Measurements from ENCODE around the gene PIK3R6.
"Not testable (repeated sequence)": the region's sequence is repeated elsewhere in the genome, so short reads cannot be mapped to it uniquely, and the experiment has no call there.

Gene PIK3R6

DNA sequence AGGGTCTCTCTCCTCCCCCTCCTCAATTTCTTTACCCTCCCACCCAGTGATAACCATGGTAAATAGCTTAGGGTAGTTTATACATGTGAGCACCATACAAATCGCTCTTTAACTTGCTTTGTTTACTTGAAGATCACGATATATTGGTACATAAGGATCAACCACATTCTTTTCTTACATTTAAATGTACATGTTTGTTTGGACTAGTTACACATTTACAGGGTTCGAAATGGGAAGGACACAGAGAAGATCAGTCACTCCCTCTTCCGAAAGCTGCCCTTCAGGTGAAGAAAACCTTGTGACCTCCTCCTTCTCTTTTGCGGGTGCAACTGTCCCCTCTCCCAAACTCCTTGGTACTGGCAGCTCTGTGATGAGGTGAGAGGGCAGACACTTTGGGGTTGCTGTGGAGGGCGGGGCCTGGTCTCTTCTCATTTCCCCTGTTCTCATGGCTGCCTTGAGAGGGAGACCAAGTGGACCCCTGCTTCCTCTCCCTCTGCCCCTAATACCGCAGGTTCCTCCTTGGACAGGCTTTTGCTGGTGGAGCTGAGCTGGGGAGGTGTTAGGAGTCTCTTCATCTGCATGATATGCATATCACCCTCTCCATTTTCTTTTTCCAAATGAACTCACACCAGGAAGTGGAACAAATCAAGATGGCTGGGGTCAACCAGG is 4.7 kb upstream of the PIK3R6 start:
- DNase-seq: no peak

DNA sequence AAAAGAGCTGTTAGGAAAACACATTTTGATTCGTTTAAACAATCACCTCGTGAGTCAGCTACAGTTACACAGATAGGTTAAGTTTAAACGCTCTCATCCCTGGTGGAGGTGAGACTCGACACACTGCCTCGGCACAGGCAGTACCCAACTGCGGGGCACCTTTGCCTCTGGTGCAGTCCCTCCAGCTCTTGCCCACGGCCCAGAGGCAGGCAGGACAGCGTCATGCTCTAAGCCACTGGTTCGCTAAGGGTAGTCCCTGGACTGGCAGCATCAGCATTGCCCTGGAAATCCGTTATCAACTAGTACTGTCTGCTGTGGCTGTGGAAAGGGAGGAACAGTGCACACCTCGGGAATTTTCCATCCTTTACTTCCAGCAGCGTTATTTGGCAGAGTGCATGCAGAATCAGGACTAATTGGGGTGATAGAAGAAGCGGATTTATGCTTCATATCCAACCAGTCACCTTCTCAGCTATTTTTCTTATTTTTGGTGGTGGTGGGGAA is 3.7 kb upstream of the PIK3R6 start:
- DNase-seq: no peak

DNA sequence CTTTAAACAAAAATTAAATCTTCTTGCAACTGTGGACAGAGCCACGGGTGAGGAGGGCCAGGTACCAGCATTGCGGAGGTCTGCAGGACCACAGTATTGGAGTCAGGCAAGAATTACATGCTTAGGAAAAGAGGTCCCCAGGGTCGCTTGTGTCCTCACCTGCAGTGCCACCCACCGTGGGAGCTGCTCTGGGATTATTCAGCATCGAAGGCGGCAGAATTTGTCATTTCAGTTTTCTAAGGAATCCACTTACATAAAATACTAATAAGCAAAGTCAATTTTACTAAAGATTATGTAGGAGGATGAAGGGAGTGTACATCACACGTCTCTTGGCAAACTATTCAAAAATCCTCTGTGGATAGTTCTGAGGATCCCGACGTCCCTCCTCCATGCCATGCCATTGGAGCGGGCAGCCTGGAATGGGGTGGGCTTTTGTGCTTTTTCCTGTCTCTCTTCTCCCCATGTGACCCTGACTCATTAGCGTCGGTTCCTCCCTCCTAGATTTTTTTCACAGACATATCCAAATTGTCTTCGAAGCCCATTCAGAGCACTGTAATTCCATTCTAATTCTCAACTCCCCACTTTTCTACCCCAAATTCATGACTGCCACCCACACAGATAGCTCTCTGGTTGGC is 3.0 kb upstream of the PIK3R6 start:
- no peak for DNase-seq

DNA sequence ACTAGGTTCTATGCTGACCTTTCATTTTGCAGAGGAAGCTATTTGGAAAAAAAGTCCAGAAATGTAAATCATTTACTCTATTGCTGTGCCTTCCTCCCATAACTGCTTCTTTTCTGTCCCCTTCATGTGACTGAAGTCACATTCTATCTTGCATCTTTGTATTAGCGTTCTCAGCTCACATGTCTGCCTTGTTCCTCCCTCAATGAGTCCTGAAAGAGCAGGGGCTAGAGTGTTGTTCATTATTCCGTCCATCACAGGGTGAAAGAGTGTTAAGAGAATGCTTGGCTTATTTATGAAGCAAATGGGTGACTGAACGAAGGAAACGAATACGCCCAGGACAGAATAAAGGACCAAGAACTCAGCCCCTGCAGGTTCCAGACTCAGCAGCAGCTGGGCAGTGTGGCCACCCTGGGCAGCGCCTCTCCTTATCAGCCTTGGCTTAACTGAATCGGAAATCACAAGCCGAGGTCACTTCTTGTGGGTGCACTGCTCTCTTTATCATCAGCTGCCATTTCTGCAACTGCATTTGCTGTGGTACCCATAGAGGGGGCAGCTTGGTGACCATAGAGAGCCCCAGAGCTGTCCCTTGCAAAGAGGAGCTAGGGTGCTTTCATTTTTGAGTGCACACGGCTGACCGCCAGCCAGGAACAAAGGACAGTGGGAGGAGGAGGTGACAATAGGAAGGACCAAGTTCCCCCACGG is 1.8 kb upstream of the PIK3R6 start:
- DNase-seq: no peak

DNA sequence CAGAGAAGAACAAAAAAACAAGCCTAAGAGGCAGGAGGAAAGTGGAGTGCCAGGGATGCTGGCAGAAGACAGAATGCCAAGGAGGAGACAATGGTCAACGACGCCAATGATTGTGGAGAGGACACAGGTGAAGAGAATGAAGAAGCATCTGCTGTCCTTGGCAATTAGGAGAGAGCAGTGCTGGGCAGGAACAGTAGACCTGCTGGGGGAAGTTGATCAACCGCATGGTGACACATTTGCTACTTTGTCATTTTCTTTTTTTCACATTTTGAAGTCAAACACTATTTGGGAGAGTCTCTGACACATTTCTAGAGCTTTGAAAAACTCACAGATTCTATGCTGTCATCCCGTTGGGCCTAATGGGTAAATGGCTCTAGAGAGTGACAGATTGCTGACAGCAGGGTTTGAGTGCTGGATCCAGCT is 1.1 kb upstream of the PIK3R6 start:
- no peak for DNase-seq

DNA sequence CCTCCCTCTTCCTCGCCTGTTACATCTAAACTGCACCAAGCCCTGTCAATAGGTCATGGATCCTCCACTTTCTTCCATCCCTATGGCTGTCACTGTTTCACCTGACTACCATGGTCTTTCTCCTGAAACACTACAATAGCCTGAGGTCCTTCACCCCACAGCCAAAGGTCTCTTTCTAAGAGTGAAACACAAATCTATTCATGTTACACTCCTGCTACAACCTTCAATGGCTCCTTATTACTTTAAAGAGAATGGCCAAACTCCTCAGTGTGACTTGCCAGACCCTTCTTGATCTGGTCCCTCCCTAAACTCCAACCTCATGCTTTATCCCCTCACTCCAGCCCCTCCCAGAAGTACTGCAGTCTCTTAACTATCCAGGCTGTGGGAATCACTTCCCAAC is 618 bp upstream of the PIK3R6 start:
- no peak for DNase-seq

DNA sequence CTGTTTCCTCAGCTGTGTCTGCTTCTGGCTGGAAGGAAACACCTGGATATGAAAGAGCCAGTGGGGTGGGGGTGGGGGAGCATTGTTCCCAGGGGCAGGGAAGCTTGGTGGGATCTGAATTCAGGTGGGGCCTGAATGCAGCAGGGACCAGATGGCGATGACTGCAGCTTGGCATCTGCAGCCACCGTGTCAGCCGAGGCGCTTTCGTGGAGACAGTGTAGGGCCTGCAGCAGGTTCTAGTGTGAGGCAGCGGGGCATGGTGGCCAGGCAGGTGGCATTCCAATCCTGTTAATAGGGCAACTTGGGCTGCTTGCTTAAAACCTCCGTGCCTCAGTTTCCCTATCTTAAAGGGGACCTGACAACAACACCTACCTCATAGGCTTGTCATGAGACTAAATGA is 1.7 kb downstream of the PIK3R6 start:
- DNase-seq: no peak

DNA sequence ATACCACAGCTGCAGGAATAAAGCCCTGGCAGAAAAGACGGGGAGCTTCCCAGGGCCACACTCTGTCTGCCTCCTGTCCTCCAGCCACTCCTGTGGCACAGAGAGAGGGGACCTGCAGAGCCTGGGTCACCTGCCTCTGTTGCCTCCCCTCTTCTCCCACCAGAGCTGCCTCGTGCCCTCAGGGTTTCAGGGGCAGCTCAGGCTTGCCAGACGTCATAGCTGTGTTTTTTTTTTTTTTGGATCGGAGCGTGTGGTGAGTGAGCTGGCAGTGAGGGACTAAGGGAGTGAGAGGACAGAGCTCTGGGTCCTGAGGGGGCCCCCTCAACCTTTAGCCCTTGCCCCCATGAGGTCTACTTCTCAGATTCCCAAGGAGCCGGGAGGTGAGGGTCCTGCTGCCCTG is 2.1 kb downstream of the PIK3R6 start:
- no peak for DNase-seq

DNA sequence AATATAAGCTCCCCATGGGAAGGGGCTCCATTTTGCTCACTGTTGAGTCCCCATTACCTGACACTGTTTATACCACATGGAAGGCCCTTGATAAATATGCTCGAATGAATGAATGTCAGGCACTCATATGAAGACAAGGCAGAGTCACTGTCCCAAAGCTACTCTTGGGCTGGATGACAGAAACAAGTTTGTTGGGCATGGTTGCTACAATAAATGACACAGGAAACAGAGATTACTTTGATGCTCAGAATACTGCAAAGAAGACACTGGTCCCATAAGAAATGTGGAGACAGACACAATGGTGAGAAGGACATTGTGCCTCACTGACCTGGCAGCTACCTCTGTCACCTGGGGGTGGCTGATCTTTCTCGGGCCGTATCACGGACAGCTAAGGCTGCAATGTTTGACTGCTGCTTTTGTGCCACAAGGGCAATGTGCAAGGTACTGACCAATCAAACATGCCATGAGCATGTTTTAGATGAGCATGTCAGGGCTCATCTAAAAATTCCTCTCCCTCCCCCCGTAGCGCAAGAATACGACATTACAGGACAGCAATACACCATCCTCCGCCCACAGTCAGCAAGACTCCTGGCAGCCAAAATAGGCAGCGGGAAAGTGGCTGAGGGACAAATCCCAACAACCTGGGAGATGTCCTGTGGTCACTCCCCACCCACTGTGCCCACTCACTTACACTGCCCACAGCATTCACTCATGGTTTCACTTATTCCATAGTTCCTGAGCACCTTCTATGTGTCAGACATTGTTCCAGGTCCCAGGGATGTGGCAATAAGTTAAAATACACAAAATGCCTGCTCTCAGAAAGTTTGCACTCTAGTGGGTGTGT is 5.0 kb downstream of the PIK3R6 start:
- no peak for DNase-seq

DNA sequence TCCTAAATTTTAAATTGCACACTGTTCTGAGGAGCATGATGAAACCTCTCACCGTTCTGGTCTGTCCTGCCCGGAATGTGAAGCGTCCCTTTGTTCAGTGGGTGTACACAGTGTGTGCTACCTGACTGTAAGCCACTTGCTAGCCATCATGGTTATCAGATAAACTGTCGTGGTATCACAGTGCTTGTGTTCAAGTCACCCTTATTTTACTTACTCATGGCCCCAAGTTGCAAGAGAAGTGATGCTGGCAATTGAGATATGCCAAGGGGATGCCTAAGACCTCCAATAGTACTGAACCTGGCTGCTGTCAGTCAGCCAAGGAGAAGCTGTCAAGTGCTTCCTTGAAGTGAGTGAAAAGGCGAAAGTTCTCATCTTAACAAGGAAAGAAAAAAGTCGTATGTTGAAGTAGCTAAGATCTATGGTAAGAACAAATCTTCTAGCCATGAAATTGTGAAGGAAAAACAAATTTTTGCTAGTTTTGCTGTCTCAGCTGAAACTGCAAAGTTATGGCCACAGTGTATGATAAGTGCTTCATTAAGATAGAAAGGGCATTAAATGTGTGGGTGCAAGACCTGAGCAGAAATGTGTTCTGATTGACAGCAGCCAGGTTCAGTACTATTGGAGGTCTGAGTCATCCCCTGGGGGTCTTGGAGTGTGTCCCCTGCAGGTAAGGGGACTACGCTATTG is 5.8 kb downstream of the PIK3R6 start:
- no peak for DNase-seq

DNA sequence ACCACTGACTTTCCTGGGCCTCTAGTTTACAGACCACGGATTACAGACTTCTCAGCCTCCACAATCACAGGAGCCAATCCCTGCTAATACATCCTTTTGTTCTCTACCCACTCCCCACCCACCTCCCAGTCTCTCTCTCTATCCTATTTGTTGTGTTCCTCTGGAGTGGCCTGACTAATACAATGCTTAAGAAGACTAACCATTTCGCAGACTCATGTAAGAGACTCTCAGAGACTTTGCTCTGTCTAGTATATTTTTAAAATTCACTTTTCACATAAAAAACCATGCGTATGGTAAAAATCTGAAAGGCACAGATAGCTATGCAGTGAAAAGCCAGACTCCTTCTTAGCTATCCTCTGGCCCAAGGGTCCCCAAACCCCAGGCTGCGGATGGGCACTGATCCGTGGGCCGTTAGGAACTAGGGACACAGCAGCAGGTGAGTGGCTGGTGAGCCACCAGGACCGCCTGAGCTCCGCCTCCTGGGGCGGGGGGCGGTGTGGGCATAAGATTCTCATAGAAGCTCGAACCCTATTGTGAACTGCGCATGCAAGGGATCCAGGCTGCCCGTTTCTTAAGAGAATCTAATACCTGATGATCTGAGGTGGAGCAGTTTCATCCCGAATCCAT is 7.6 kb downstream of the PIK3R6 start:
- DNase-seq: no peak

DNA sequence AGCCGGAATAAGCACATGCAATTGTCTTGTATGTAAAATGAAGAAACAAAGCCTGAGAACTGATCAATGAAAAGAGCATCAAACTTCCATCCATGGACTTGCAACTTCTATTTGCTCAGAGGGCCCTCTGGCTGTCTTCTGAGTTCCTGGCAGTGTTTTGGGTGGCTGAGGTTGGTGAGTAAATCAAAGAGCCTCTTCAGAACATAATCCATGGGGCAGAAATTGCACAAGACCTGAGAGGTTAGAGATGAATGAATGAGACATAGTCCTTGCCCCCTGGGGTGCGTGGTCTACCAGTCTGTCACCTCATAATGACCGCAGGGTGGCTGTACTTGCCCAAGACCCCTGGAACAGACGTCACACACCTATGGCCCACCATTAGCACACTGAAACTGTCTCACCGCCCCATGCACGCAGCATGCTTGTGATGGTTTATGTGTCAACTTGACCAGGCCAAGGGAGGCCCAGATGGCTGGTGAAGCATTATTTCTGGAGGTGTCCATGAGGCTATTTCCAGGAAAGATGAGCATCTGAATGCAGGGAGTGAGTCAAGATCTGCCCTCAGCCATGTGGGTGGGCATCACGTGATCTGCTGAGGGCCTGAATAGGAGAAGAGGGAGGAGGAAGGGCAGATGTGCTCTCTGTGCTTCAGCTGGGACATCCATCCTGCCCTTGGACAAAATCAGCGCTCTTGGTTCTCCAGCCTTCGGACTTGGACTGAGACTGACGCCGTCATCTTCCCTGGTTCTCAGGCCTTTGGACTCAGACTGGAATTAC is 8.3 kb downstream of the PIK3R6 start:
- DNase-seq: peak; percentile 24

DNA sequence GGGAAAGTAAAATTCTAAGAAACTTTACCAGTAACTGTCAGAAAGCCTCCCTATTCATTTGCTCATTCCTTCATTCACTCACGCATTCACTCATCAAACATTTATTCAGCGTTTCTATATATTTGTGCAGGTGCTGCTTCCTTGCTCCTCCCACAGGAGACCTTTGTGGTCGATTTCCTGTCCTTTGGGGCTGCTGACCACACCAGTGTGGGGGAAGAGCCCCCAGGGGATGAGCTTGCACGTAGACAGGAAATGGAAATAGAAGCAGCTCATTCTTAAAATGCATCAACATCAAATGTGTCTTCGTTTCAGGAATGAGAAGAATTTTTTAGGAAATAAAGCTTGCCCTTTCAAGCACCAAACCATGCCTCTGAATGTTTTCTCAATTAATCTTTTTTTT is 9.6 kb downstream of the PIK3R6 start:
- DNase-seq: peak; percentile 44

DNA sequence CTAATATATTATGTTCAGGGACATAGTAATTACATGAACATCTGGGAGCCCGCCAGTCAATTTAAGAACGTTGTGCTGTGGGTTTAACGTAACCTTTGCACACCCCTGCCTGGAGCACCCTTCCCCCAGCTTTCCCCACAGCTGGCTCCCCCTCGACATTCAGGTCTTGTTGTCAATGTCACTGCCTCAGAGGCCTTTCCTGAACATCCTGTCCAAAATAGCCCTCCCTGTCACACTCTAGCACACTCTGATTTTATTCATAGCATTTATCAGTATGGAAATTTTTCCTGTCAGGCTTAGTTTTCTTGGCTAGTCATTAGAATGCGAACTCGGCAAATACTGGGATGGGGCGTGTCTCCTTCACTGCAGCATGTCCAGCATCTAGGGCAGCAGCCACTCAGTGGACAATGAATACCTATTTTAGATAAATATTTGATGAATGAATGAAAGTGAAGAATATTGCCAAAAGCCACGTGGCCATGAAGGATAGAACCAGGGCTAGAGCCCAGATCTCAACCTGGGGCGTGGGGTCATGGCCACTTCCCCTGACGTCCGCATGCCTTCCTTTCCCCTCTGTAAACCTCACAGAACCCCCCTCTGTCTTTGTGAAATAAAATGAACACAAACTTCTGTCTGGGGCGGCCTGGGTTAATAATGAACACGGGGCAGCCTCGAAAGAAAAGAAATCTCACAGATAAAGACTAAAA is 10.5 kb downstream of the PIK3R6 start:
- no peak for DNase-seq

DNA sequence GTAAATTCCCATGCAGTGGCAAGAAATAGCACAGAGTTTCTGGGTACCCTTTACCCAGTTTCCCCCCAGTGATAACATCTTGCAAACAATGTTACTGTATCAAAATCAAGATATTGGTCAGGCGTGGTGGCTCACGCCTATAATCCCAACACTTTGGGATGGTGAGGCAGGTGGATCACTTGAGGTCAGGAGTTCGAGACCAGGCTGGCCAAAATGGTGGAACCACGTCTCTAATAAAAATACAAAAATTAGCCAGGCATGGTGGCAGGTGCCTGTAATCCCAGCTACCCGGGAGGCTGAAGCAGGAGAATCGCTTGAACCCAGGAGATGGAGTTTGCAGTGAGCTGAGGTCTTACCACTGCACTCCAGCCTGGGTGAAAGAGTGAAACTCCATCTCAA is 11.3 kb downstream of the PIK3R6 start:
- not testable (repeated sequence) for DNase-seq

DNA sequence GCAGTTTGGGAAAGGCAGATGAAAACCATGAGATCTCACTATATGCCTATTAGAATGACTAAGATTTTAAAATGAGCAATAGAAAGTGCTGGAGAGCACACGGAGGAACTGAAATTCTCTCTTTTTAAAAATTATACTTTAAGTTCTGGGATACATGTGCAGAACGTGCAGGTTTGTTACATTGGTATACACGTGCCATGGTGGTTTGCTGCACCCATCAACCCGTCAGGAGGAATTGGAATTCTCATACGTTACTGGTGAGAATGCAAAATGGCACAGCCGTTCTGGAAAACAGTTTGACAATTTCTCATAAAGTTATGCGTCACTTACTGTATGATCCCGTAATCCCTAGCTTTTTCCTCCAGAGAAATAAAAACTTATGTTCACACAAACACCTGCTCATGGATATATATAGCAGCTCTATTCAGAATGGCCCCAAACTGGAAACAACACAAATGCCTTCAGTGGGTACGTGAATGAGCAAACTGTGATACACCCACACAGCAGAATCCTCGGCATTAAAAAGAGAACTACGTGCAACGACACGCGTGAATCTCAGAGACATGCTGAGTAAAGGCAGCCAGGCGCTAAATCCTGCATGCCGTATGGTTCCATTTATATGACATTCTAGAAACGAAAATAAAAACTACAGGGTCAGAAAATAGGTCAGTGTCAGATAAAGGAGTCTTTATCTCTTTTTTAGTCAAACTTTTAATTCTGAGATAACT is 11.8 kb downstream of the PIK3R6 start:
- no peak for DNase-seq

DNA sequence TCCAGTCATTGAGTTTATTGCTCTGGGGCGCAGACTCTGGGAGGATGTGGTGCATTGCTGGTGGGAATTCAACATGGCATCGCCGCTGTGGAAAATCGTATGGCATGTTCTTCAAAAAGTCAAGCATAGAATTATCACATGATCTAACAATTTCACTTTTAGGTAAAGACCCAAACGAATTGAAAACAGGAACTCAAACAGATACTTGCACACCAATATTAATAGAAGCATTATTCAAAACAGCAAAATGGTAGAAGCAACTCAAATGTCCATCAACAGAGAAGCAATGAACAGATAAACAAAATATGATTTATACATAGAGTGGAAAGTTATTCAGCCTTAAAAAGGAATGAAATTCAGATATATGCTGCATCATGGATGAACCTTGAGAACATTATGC is 15.9 kb downstream of the PIK3R6 start:
- no peak for DNase-seq

DNA sequence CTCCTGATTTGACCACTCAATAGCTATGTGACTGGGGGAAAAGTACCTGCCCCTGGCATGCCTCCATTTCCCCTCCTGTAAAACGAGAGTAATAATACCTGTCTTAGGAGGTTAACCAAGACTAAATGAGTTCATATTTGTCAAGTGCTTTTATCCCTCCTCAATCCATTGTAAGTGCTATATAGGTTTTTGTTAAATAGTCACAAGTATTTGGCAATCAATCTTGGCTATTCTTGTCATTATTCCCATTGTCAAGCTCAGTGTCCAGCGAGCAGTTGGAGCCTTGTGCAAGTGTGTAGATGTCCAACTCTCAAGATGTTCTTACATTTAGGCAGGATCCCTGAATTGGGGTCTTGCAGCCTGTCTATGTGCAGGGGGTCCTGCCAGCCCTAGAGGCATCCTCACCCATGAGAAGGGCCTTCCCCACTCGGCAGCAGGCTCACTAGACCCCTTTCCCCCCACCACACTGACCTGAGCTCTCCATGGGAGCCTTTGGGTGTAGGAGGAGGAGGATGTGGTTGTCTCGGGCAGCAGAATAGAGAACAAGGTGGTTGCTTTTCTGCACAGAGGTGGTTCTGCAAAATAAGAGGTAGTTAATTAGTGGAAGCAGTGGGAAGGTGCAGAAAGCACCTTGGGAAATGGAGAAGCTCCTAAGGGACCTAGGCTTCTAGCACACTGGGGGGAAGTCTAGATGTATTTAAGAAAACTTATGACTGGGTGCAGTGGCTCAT is 18.0 kb downstream of the PIK3R6 start:
- DNase-seq: no peak

DNA sequence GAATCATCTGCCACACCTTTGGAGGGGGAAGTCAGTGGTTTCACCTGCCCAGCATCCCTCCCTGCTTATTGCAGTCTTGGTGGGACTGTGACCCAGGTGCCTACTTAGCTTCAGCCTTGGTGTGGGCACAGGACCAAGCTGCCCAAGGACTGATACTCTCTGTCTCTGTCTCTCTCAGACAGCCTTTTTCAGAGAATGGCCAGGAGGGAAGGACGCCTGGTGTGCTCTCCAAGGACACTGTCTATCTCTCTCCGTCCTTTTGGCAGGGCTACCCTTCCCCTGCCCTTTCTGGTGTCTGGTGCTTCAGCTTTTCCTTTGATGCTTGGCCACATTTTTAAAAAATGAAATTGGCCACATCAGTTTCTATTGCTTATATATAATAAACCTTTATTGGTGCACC is 19.6 kb downstream of the PIK3R6 start:
- no peak for DNase-seq
